Measurements from ENCODE around the gene SPACA9.

DNA sequence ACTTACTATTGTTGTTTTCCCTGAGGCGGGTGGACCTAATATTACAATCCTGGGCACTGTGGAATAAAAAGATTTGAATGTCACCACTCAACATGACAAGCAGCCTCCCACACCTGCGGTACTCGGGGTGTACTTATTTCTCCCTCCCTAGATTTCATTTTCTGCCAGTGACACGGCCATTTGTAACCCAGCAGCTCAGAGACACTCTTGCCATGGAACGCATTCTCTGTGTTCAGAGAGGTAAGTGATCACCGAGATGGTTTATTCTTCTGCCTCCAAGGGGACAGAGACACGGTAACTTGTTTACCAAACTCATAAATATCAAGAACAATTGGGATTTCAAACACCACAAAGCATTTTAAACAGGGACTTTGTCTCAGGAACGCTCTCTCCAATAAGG lies 11.8 kb upstream of the SPACA9 start:
- no peak for TF ChIP-seq EZH2 (IDR thresholded peaks at IDR 0.05; ENCODE audit: low read depth)
- TF ChIP-seq, protein P1, sequence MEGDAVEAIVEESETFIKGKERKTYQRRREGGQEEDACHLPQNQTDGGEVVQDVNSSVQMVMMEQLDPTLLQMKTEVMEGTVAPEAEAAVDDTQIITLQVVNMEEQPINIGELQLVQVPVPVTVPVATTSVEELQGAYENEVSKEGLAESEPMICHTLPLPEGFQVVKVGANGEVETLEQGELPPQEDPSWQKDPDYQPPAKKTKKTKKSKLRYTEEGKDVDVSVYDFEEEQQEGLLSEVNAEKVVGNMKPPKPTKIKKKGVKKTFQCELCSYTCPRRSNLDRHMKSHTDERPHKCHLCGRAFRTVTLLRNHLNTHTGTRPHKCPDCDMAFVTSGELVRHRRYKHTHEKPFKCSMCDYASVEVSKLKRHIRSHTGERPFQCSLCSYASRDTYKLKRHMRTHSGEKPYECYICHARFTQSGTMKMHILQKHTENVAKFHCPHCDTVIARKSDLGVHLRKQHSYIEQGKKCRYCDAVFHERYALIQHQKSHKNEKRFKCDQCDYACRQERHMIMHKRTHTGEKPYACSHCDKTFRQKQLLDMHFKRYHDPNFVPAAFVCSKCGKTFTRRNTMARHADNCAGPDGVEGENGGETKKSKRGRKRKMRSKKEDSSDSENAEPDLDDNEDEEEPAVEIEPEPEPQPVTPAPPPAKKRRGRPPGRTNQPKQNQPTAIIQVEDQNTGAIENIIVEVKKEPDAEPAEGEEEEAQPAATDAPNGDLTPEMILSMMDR (conservative IDR thresholded peaks at IDR 0.05): no peak
